B cell (primary cell): ENCODE measurements around the gene ANTKMT. TPM values are rescaled to one million over a fixed set of nuclear protein-coding genes. Genes with fewer than 3 reads are reported as not detected.

Experiments
- ATAC-seq: fragments of 200-7000 bp; cut with Tn5 transposase; one replicate; pipeline ENCODE4 v1.10.0; 2021; ENCODE audit warnings: low read depth, mild to moderate bottlenecking, moderate number of reproducible peaks, moderate library complexity
- CTCF ChIA-PET: fragments of 350-600 bp; sonication (Branson Sonifier 250); formaldehyde crosslinking; loops from one replicate; lab custom pipeline; 2021; ENCODE audit warnings: antibody characterized with exemption, inconsistent platforms; lab: Charles Lee
- POLR2A ChIA-PET: fragments of 350-600 bp; sonication (Branson Sonifier 250); formaldehyde crosslinking; loops from one replicate; lab custom pipeline; 2021; ENCODE audit warnings: antibody characterized with exemption; lab: Charles Lee
- DNase-seq: peaks from one replicate; pipeline ENCODE4 v3.0.0; 2013
- H2AFZ ChIP-seq: 2 replicates; pipeline ENCODE4 v1.6.1; 2012; ENCODE audit warnings: mild to moderate bottlenecking, low read depth, low read length; ENCODE audit not compliant: insufficient read depth, poor library complexity, severe bottlenecking
- H3K27ac ChIP-seq, 2 donors: 1 replicate in 1 of 2; 2 replicates in 1 of 2; pipeline ENCODE4 v1.5.1; 2012 to 2013; ENCODE audit warnings: low read length in 2 of 2, mild to moderate bottlenecking in 2 of 2, moderate library complexity in 1 of 2
- H3K27me3 ChIP-seq, 4 experiments: fragments of 200-600 bp in 1 of 4; sonication (generic) in 1 of 4; replicated peaks in 1 of 4; 1 replicate in 2 of 4; 2 replicates in 2 of 4; pipeline versions ENCODE4 v1.6.1 to v1.7.0; 2013 to 2016; ENCODE audit warnings: low read length in 3 of 4, mild to moderate bottlenecking in 2 of 4, mixed read lengths in 1 of 4, moderate library complexity in 1 of 4; ENCODE audit not compliant: insufficient read depth in 4 of 4, control insufficient read depth in 3 of 4; ENCODE audit errors: control extremely low read depth in 1 of 4
- H3K36me3 ChIP-seq, 2 experiments: replicated peaks in 1 of 2; 1 replicate in 1 of 2; 2 replicates in 1 of 2; pipeline versions ENCODE4 v1.6.1 to v1.7.1; 2013; ENCODE audit warnings: low read length in 1 of 2; ENCODE audit not compliant: insufficient read depth in 2 of 2, control insufficient read depth in 1 of 2; ENCODE audit errors: control extremely low read depth in 1 of 2, extremely low read depth in 1 of 2
- H3K4me1 ChIP-seq, 2 donors: fragments of 200-600 bp in 1 of 2; sonication (generic) in 1 of 2; 1 replicate in 1 of 2; 2 replicates in 1 of 2; pipeline versions ENCODE4 v1.5.1 to v1.6.1; 2013 to 2017; ENCODE audit warnings: low read length in 2 of 2; ENCODE audit not compliant: control insufficient read depth in 2 of 2, insufficient read depth in 2 of 2
- H3K4me2 ChIP-seq: replicated peaks from 2 replicates; pipeline ENCODE3; 2012; ENCODE audit warnings: mild to moderate bottlenecking, low read depth, low read length; ENCODE audit not compliant: poor library complexity, severe bottlenecking
- H3K4me3 ChIP-seq, 5 experiments: fragments of 200-600 bp in 1 of 5; sonication (generic) in 1 of 5; 1 replicate in 3 of 5; 2 replicates in 2 of 5; pipeline versions ENCODE4 v1.5.1 to v1.7.0; 2011 to 2016; ENCODE audit warnings: low read length in 4 of 5, mild to moderate bottlenecking in 4 of 5, low read depth in 2 of 5, control low read depth in 1 of 5, moderate library complexity in 1 of 5; ENCODE audit not compliant: insufficient read depth in 1 of 5; ENCODE audit errors: control extremely low read depth in 1 of 5, extremely low read depth in 1 of 5
- H3K79me2 ChIP-seq: fragments of 200-600 bp; sonication (generic); one replicate; pipeline ENCODE4 v1.6.0; 2016; ENCODE audit warnings: low read length; ENCODE audit not compliant: control insufficient read depth, insufficient read depth
- H3K9ac ChIP-seq: fragments of 200-600 bp; sonication (generic); 2 replicates; pipeline ENCODE4 v1.6.1; 2017; ENCODE audit warnings: mild to moderate bottlenecking, low read length, moderate library complexity
- H3K9me3 ChIP-seq, 3 donors: one replicate each; pipeline versions ENCODE4 v1.6.1 to v1.7.1; 2013; ENCODE audit warnings: low read length in 2 of 3; ENCODE audit not compliant: control insufficient read depth in 2 of 3, insufficient read depth in 1 of 3; ENCODE audit errors: control extremely low read depth in 1 of 3
- H4K20me1 ChIP-seq: 2 replicates; pipeline ENCODE4 v1.6.0; 2012; ENCODE audit warnings: mild to moderate bottlenecking, low read length; ENCODE audit not compliant: insufficient read depth, control insufficient read depth, poor library complexity, severe bottlenecking
- H3K27ac Mint-ChIP-seq: one replicate; pipeline ENCODE4 v1.8.0; 2021; ENCODE audit warnings: mixed read lengths
- H3K27me3 Mint-ChIP-seq: one replicate; pipeline ENCODE4 v1.8.0; 2021; ENCODE audit warnings: mixed read lengths
- H3K4me1 Mint-ChIP-seq: one replicate; pipeline ENCODE4 v1.8.0; 2021; ENCODE audit warnings: mixed read lengths
- H3K4me3 Mint-ChIP-seq: one replicate; pipeline ENCODE4 v1.8.0; 2021; ENCODE audit warnings: mixed read lengths
- H3K9me3 Mint-ChIP-seq: one replicate; pipeline ENCODE4 v1.8.0; 2022; ENCODE audit warnings: mixed read lengths; ENCODE audit not compliant: insufficient read depth
- EZH2 ChIP-seq: IDR thresholded peaks from 2 replicates; pipeline ENCODE4 v1.6.1; 2012; ENCODE audit warnings: borderline replicate concordance, low read depth, mild to moderate bottlenecking, moderate library complexity, low read length; ENCODE audit not compliant: insufficient read depth, poor library complexity, severe bottlenecking
- WGBS: methylation state at CpG from one replicate; pipeline ENCODE4 v1.1.5; 2013; ENCODE audit warnings: missing lambda C conversion rate; ENCODE audit not compliant: insufficient coverage; 5-methylcytosine and 5-hydroxymethylcytosine counted together
- intact Hi-C: fragments of 100-400 bp; cut with micrococcal nuclease; formaldehyde crosslinking; loops from one replicate; pipeline ENCODE4 v1.10.0; 2022
- polyA plus RNA-seq: library from polyadenylated mRNA; depleted of rRNA; stranded (reverse); fragments of >200 nt; gene quantifications from 2 replicates; pipeline ENCODE4 v1.2.3, GENCODE V29; 2012
- total RNA-seq, 2 donors: library from RNA; stranded (reverse); fragments of 120-200 nt in 1 of 2; gene quantifications; 1 replicate in 1 of 2; 2 replicates in 1 of 2; pipeline versions ENCODE4 v1.2.3 to v1.2.4, GENCODE V29; 2013 to 2022
- TF ChIP-seq, protein P1 (sequence below): fragments of 200-600 bp; IDR thresholded peaks from one replicate; pipeline ENCODE4 v1.8.0; 2022; ENCODE audit warnings: antibody characterized with exemption, mild to moderate bottlenecking

The ANTKMT gene
- total and polyA plus RNA-seq, 2 donors (not counting 1 experiment from before 2014, with no cell fraction given), result 41.0 to 54.1 TPM

GRCh38 chr16:734981-735881 is 14.3 kb downstream of the ANTKMT start:
- no peak overlapping the region for H3K4me3 ChIP-seq
- 97% methylated on average over 25 of the region's 25 CpGs for WGBS
- H3K4me3 Mint-ChIP-seq, result no peak overlapping the region

More at GRCh38 chr16:734981-735881, 14.3 kb downstream of the ANTKMT start:
- peaks cover 19 to 30% of the 10 kb centered on the region in 2 donors for H3K4me1 ChIP-seq
- no peak for TF ChIP-seq EZH2
- TF ChIP-seq, protein P1, sequence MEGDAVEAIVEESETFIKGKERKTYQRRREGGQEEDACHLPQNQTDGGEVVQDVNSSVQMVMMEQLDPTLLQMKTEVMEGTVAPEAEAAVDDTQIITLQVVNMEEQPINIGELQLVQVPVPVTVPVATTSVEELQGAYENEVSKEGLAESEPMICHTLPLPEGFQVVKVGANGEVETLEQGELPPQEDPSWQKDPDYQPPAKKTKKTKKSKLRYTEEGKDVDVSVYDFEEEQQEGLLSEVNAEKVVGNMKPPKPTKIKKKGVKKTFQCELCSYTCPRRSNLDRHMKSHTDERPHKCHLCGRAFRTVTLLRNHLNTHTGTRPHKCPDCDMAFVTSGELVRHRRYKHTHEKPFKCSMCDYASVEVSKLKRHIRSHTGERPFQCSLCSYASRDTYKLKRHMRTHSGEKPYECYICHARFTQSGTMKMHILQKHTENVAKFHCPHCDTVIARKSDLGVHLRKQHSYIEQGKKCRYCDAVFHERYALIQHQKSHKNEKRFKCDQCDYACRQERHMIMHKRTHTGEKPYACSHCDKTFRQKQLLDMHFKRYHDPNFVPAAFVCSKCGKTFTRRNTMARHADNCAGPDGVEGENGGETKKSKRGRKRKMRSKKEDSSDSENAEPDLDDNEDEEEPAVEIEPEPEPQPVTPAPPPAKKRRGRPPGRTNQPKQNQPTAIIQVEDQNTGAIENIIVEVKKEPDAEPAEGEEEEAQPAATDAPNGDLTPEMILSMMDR, result no peak
- Mint-ChIP-seq H3K4me1 (peaks cover 18% of the 10 kb centered on the region), H3K27ac (peak overlapping the region; percentile 37), H3K27me3 (no peaks in the 10 kb centered on the region), H3K9me3 (no peaks in the 10 kb centered on the region)
- H3K9ac ChIP-seq, result no peak overlapping the region
- H3K27ac ChIP-seq, result no peak overlapping the region
- intact Hi-C loops, result no loop called here
- peaks cover 10% of the 10 kb centered on the region for H3K79me2 ChIP-seq
- H3K4me2 ChIP-seq, result no peak overlapping the region
- H3K36me3 ChIP-seq, result peaks cover 0 to 52% of the 10 kb centered on the region in 2 experiments
- no peaks in the 10 kb centered on the region for H3K27me3 ChIP-seq
- CTCF ChIA-PET, result no interaction called here
- POLR2A ChIA-PET, result interaction anchor here (1.7 kb wide), 1 partner anchor 14 kb away, joined by 5 read pairs; the partner anchor contains the start of gene ANTKMT
- no peaks in the 10 kb centered on the region for H3K9me3 ChIP-seq
- no peak for DNase-seq
- peaks cover 9% of the 10 kb centered on the region for H4K20me1 ChIP-seq
- no peak overlapping the region for H2AFZ ChIP-seq
- no peak for ATAC-seq
